Caki2 (cell line): Measurements from ENCODE around the gene COX4I1. TPM values are rescaled to one million over a fixed set of nuclear protein-coding genes. Genes with fewer than 3 reads are reported as not detected.
"Not testable (repeated sequence)": the region's sequence is repeated elsewhere in the genome, so short reads cannot be mapped to it uniquely, and the experiment has no call there.

ENCODE experiments used
- DNase-seq: peaks from one replicate; pipeline ENCODE4 v3.0.0-alpha.2; 2015; ENCODE audit warnings: low read depth
- in situ Hi-C: cut with HindIII; loops from 2 replicates; pipeline ENCODE4 v1.10.0; 2016; ENCODE audit warnings: low sequenced_read_pairs, low pct_unique_long_range_greater_than_20kb, mixed read lengths
- total RNA-seq: library from RNA; depleted of rRNA; stranded (reverse); fragments of >200 nt; shearing (Covaris generic); gene quantifications from 2 replicates; pipeline ENCODE4 v1.2.3, GENCODE V29; 2014; ENCODE audit warnings: low replicate concordance

Gene COX4I1
- total RNA-seq, 1 experiment from 2014 or later: 914 TPM

GRCh38 chr16:85816159-85816558 is 16.7 kb downstream of the COX4I1 start:
- no peak for DNase-seq
- in situ Hi-C loops: no loop called here

DNA sequence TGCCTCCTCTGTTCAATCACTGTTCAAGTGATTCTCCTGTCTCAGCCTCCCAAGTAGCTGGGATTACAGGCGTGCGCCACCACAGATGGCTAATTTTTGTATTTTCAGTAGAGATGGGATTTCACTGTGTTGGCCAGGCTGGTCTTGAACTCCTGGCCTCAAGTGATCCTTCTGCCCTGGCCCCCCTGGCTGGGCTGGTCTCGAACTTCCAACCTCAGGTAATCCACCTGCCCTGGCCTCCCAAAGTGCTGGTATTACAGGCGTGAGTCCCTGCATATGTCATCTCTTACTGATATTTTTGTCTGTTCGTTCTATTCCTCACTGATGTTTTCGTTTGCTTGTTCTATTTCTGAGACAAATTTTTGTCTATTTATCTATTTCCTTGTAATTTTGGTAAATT is 17.7 kb downstream of the COX4I1 start:
- in situ Hi-C loops, DNase-seq: not testable (repeated sequence)

GRCh38 chr16:85819245-85819644 is 19.8 kb downstream of the COX4I1 start:
- in situ Hi-C loops: no loop called here
- peak; percentile 41 for DNase-seq

- no peak for DNase-seq
Measured at GRCh38 chr16:85819771-85820170, 20.3 kb downstream of the COX4I1 start.

GRCh38 chr16:85820604-85821372 is 21.3 kb downstream of the COX4I1 start:
- no peak for DNase-seq
- in situ Hi-C loops: no loop called here

More at GRCh38 chr16:85819771-85820170, 20.3 kb downstream of the COX4I1 start:
- in situ Hi-C loops: no loop called here

DNA sequence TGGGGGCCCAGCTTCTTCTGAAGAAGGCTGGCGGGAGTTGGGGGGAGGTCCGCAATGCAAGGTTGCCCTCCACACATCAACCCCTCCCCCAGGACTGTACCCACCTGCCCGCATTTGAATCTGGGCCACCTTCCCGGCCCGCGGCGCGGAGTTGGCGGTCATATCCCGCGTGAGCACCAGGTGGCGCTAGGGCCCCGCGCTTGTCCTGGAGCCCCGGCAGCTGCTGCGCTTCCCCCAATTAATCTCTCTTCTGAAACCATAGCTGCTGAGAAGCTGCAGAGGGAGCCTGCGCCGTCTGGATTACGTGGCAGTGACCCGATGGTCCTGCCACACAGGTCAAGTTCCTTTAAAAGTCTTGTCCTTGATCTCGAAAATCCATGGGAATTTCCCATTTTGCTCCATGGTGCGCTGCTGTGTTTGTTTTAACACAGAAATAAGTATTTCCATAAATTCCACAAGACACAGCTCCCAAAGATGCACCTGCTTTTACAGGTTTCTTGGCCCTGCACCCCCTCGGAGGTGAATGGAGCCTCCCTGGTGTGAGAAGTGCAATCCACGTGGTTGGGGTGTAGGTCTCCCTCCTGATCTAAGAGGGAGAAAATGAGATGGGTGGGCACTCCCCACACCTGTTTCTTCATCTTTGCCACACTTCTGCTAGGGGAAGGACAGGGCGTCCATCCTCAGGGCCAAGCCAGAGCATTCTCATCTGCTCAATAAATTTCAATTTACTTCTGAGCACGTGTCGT is 22.1 kb downstream of the COX4I1 start:
- in situ Hi-C loops: no loop called here

GRCh38 chr16:85822145-85822544 is 22.6 kb downstream of the COX4I1 start:
- no peak for DNase-seq
- in situ Hi-C loops: no loop called here

More for the DNA sequence above, 22.1 kb downstream of the COX4I1 start:
- peak; percentile 64 for DNase-seq

GRCh38 chr16:85823328-85823920 is 23.9 kb downstream of the COX4I1 start:
- in situ Hi-C loops: no loop called here
- no peak for DNase-seq

- in situ Hi-C loops: no loop called here
- no peak for DNase-seq
Measured at GRCh38 chr16:85824161-85825135, 25.0 kb downstream of the COX4I1 start.

DNA sequence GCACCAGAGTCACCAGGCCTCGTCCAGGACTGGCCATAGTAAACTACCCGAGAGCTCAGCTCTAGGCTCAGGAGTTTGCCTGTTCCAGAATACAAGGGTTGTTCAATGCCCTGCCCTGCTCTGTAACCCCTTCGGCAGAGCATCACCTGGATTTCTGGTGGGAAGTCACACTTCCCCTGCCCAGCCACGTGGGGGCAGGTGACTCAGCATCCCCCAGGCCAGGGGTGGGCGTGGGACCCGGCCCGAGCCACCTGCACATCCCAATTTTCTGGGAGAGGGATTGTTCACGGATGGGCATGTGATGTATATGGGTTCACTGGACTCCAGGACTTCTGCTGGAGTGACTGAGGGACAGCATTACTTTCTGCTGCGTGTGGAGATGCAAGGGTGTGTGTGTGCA is 25.8 kb downstream of the COX4I1 start:
- no peak for DNase-seq
- in situ Hi-C loops: no loop called here

DNA sequence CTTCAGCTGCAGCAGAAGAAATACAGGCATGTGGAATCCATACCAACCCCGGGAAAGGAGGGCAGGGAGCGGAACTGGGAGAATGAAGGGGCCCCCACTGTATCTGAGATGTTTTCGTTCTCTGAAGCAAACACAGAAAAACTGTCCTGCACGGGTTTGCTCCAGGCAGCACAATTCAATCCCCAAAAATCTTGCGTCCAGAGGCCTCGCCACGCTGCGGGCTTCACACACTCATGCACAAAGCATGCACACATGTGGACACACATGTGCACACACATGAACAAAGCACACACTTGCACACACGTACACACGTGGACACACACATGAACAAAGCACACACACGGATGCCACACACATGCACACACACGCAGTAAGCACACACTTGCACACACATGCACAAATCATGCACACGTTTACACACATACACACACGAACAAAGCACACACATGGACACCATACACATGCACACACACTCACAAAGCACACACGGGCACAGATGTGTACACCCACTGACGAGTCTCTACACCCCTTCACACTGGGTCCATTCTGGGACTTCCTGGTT is 27.3 kb downstream of the COX4I1 start:
- DNase-seq: no peak
- in situ Hi-C loops: no loop called here

GRCh38 chr16:85828166-85828565 is 28.7 kb downstream of the COX4I1 start:
- in situ Hi-C loops: no loop called here
- no peak for DNase-seq

GRCh38 chr16:85829171-85829719 is 29.8 kb downstream of the COX4I1 start:
- DNase-seq: no peak
- in situ Hi-C loops: no loop called here

- DNase-seq: no peak
- in situ Hi-C loops: no loop called here
Measured at GRCh38 chr16:85829751-85830445, 30.4 kb downstream of the COX4I1 start.

DNA sequence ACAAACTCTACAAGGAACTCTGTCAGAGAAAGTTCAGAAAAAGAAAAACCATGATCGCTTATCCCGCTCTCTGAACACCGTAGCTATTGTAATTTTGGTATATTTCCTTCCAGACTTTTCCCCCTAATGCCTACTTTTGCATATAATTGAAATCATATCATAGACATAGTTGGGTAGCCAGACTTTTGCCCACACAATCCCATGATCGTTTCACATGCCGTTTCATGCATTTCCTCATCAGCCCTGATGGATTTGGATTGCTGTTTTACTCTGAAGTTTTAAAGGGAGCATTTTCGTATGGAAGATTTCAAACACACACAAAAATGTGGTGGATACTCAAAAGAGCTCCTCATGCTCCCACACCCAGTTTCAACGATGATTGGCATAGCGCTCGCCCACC is 31.3 kb downstream of the COX4I1 start:
- no peak for DNase-seq
- in situ Hi-C loops: no loop called here

- DNase-seq: no peak
- in situ Hi-C loops: no loop called here
Measured at GRCh38 chr16:85832570-85833218, 33.2 kb downstream of the COX4I1 start.
